DND-41 (cell line): ENCODE results near the gene INMT.

Source experiments
- CTCF ChIP-seq: IDR thresholded peaks from 2 replicates; pipeline ENCODE4 v1.5.1; 2012; ENCODE audit warnings: borderline replicate concordance, low read length, moderate library complexity, mild to moderate bottlenecking; ENCODE audit not compliant: poor library complexity, severe bottlenecking; ENCODE audit errors: extremely low read depth
- EZH2 ChIP-seq: IDR thresholded peaks from 3 replicates; pipeline ENCODE4 v1.6.1; 2012; ENCODE audit warnings: borderline replicate concordance, low read depth, mild to moderate bottlenecking, moderate library complexity, low read length, inconsistent platforms; ENCODE audit not compliant: severe bottlenecking

GRCh38 chr7:30729642-30730041, 22.3 kb upstream of the INMT start:
- TF ChIP-seq CTCF, result no peak
- no peak for TF ChIP-seq EZH2
